ENCODE measurements around the gene ID4. TPM values are rescaled to one million over a fixed set of nuclear protein-coding genes. Genes with fewer than 3 reads are reported as not detected.
"Not testable (repeated sequence)": the region's sequence is repeated elsewhere in the genome, so short reads cannot be mapped to it uniquely, and the experiment has no call there.

Gene ID4
- total RNA-seq, 4 donors from 2014 or later: 0.36 to 5.8 (median 1.3) TPM

DNA sequence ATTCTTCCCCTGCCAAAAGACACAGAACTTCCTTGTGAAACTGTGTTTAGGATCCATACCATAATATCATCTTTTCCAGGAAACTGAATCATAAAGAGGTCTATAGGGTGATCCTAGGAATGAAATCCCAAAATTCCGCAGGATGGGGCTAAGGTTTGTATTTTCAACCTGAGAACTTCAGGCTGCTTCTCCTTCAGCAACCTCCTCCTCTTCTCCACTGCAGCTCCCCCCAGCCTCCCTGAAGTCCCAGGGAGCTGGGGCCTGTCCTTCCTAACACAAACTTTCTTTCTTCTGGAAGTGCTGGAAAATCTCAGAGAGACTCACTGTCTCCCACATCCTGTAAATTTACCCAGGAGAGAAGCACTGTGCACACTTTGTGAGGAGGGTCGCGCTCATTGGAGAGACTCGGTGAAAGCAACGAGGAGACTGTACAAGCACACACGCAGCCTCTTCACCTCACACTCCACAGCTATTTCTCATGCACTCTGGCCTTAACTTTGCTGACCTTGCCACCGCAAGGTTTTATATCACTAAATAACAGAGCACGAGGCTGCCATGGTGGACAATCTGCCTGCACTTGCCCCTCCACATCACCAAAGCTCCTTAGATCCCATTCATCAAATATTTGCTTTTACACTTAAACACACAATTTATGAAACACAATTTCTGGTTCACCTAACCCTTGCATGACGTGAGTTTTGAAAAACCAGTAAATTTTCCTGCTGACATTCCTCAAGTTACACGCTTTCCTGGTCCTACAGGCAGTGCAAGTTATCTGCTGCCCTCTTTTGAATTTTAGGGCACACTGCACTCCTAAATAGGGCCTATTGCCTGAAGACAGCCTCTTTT, 14.3 kb downstream of the ID4 start:
- intact Hi-C loops (cut with DNase I; ENCODE audit: low total_unique reads): loop anchor here (1.0 to 5.0 kb wide), 2 partner anchors 39 to 1254 kb away; no protein-coding TSS in a partner anchor
- H3K9me3 ChIP-seq: no peaks in the 10 kb centered on the region
- H3K36me3 ChIP-seq: no peaks in the 10 kb centered on the region
- TF ChIP-seq, protein P1, sequence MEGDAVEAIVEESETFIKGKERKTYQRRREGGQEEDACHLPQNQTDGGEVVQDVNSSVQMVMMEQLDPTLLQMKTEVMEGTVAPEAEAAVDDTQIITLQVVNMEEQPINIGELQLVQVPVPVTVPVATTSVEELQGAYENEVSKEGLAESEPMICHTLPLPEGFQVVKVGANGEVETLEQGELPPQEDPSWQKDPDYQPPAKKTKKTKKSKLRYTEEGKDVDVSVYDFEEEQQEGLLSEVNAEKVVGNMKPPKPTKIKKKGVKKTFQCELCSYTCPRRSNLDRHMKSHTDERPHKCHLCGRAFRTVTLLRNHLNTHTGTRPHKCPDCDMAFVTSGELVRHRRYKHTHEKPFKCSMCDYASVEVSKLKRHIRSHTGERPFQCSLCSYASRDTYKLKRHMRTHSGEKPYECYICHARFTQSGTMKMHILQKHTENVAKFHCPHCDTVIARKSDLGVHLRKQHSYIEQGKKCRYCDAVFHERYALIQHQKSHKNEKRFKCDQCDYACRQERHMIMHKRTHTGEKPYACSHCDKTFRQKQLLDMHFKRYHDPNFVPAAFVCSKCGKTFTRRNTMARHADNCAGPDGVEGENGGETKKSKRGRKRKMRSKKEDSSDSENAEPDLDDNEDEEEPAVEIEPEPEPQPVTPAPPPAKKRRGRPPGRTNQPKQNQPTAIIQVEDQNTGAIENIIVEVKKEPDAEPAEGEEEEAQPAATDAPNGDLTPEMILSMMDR (IDR thresholded peaks at IDR 0.05 in 4 of 5, conservative IDR thresholded peaks at IDR 0.05 in 1 of 5): peak; percentile 47 to 82 (median 70)
- TF ChIP-seq POLR2A (IDR thresholded peaks at IDR 0.05): no peak
- no peaks in the 10 kb centered on the region for H3K4me1 ChIP-seq
- in situ Hi-C loops (cut with MboI; ENCODE audit: low sequenced_read_pairs in 4 of 4): loop anchor here in 2 of 4 donors (25.0 kb wide), 2 partner anchors 839 to 864 kb away; no protein-coding TSS in a partner anchor
- H3K27ac ChIP-seq: no peak overlapping the region
- no peak for DNase-seq
- peak; percentile 87 to 89 for ATAC-seq
- H3K27me3 ChIP-seq: no peaks in the 10 kb centered on the region
- no peak overlapping the region for H3K4me3 ChIP-seq

DNA sequence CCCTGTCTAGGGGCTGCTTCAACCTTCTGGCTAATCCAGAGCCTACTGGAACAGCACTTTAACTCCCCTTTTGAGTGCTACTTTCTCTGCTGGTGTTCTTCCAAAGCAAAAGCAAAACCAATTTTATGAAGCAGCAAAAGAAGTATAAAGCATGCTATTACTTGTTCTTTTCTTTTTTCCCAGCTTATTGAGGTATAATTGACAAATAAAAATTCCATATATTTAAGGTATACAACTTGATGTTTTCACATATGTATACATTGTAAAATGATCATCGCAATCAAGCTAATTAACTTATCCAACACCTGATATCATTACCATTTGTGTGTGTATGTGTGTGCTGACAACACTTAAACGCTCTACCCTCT, 14.9 kb downstream of the ID4 start:
- H3K27me3 ChIP-seq: no peaks in the 10 kb centered on the region
- no peaks in the 10 kb centered on the region for H3K4me1 ChIP-seq
- no peak for TF ChIP-seq POLR2A (IDR thresholded peaks at IDR 0.05)
- TF ChIP-seq, protein P1 (IDR thresholded peaks at IDR 0.05 in 4 of 5, conservative IDR thresholded peaks at IDR 0.05 in 1 of 5): no peak
- H3K4me3 ChIP-seq: no peak overlapping the region
- no peaks in the 10 kb centered on the region for H3K36me3 ChIP-seq
- no peak overlapping the region for H3K27ac ChIP-seq
- intact Hi-C loops (cut with DNase I; ENCODE audit: low total_unique reads): loop anchor here (1.0 to 5.0 kb wide), 2 partner anchors 40 to 1255 kb away; no protein-coding TSS in a partner anchor
- in situ Hi-C loops (cut with MboI; ENCODE audit: low sequenced_read_pairs in 4 of 4): loop anchor here in 2 of 4 donors (25.0 kb wide), 2 partner anchors 840 to 865 kb away; no protein-coding TSS in a partner anchor
- DNase-seq: no peak
- no peak for ATAC-seq
- no peaks in the 10 kb centered on the region for H3K9me3 ChIP-seq

DNA sequence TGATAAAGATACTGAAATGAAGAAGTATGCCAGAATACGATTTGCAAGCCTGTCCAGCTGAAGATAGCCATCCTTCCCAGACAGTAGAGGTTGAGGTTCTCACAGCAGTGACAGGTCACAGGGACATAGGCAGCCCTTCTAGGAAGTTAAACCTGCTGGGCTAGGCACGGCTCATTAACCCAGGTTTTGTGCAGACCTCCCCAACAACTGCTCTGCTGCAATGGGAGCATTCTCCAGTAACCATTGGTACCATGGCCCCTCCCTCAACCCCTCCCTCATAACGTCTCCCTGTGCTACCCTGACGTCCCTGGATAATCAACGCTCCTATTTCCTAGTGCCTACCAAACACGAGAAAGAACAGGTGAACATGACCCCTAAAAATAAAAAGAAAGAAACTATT, 15.8 kb downstream of the ID4 start:
- in situ Hi-C loops (cut with MboI; ENCODE audit: low sequenced_read_pairs in 4 of 4) (loop anchor here in 2 of 4 donors (25.0 kb wide), 2 partner anchors 841 to 866 kb away; no protein-coding TSS in a partner anchor), intact Hi-C loops (cut with DNase I; ENCODE audit: low total_unique reads) (loop anchor here (1.0 to 5.0 kb wide), 2 partner anchors 41 to 1256 kb away; no protein-coding TSS in a partner anchor)
- Histone ChIP-seq H3K4me1 (no peaks in the 10 kb centered on the region), H3K27me3 (no peaks in the 10 kb centered on the region), H3K27ac (no peak overlapping the region), H3K36me3 (no peaks in the 10 kb centered on the region), H3K4me3 (no peak overlapping the region), H3K9me3 (no peaks in the 10 kb centered on the region)
- no peak for TF ChIP-seq POLR2A (IDR thresholded peaks at IDR 0.05)
- TF ChIP-seq, protein P1 (IDR thresholded peaks at IDR 0.05 in 4 of 5, conservative IDR thresholded peaks at IDR 0.05 in 1 of 5): no peak
- no peak for ATAC-seq
- DNase-seq: no peak

DNA sequence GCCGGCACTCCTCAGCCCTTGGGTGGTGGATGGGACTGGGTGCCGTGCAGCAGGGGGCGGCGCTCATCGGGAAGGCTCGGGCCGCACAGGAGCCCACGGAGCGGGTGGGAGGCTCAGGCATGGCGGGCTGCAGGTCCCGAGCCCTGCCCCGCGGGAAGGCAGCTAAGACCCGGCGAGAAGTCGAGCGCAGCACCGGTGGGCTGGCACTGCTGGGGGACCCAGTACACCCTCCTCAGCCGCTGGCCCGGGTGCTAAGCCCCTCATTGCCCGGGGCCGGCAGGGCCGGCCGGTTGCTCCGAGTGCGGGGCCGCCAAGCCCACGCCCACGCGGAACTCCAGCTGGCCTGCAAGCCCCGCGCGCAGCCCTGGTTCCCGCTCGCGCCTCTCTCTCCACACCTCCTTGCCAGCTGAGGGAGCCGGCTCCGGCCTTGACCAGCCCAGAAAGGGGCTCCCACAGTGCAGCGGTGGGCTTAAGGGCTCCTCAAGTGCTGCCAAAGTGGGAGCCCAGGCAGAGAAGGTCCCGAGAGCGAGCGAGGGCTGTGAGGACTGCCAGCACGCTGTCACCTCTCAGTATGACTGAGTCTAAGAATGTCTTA, 17.3 kb downstream of the ID4 start:
- DNase-seq, H3K27me3 ChIP-seq, H3K9me3 ChIP-seq, H3K27ac ChIP-seq, H3K4me1 ChIP-seq, ATAC-seq, H3K4me3 ChIP-seq, H3K36me3 ChIP-seq: not testable (repeated sequence)
- in situ Hi-C loops (cut with MboI; ENCODE audit: low sequenced_read_pairs in 4 of 4): loop anchor here in 2 of 4 donors (25.0 kb wide), 2 partner anchors 842 to 867 kb away; no protein-coding TSS in a partner anchor
- intact Hi-C loops (cut with DNase I; ENCODE audit: low total_unique reads): loop anchor here (5.0 kb wide), 1 partner anchor 1257 kb away; no protein-coding TSS in a partner anchor

DNA sequence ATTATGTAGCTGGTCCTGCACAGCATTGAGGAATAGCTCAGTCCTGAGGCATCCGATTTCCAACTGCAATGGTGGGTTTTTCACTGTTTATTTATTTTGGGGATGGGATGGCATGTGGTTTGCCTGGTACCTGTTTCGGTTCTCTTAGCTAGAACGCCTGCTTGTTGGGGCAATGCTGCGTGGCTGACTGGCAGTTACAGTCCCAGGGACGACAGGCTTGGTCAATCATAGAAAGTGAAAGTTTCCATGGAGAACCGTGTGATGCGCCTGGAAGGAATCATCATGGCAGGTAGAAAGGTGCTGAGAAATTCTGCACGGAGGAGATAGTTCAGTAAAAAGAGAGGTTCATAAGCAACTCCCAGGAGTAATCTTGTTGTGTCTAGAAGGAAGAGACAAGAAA, 18.4 kb downstream of the ID4 start:
- Histone ChIP-seq H3K27ac (no peak overlapping the region), H3K9me3 (no peaks in the 10 kb centered on the region), H3K4me3 (no peak overlapping the region), H3K27me3 (no peaks in the 10 kb centered on the region), H3K4me1 (no peaks in the 10 kb centered on the region), H3K36me3 (no peaks in the 10 kb centered on the region)
- no peak for ATAC-seq
- DNase-seq: no peak
- TF ChIP-seq, protein P1 (IDR thresholded peaks at IDR 0.05 in 4 of 5, conservative IDR thresholded peaks at IDR 0.05 in 1 of 5): no peak
- no peak for TF ChIP-seq POLR2A (IDR thresholded peaks at IDR 0.05)
- intact Hi-C loops (cut with DNase I; ENCODE audit: low total_unique reads): no loop called here
- in situ Hi-C loops (cut with MboI; ENCODE audit: low sequenced_read_pairs in 4 of 4): loop anchor here in 2 of 4 donors (25.0 kb wide), 2 partner anchors 843 to 868 kb away; no protein-coding TSS in a partner anchor
